Inflammatory macrophage treated with lipopolysaccharide for 4 hours (primary cell): ENCODE results near the gene PTGIR.

Experiments used
- DNase-seq: peaks from one replicate; pipeline ENCODE4 v3.0.0-alpha.2; 2020

Gene PTGIR

GRCh38 chr19:46598372-46598917 lies 26.4 kb downstream of the PTGIR start:
- DNase-seq = no peak

- no peak for DNase-seq
These were observed 28.9 kb downstream of the PTGIR start for GRCh38 chr19:46596008-46596407.

GRCh38 chr19:46591870-46592269 lies 33.0 kb downstream of the PTGIR start:
- DNase-seq = peak; percentile 40

- DNase-seq = no peak
These were observed 33.6 kb downstream of the PTGIR start for GRCh38 chr19:46591254-46591653.

GRCh38 chr19:46587861-46588260 lies 37.0 kb downstream of the PTGIR start:
- no peak for DNase-seq

GRCh38 chr19:46586294-46586693 lies 38.6 kb downstream of the PTGIR start:
- DNase-seq = no peak

GRCh38 chr19:46585539-46585938 lies 39.4 kb downstream of the PTGIR start:
- DNase-seq = no peak

- DNase-seq = no peak
These were observed 44.6 kb downstream of the PTGIR start for GRCh38 chr19:46580247-46580646.

- no peak for DNase-seq
These were observed 45.5 kb downstream of the PTGIR start for GRCh38 chr19:46579361-46579879.

GRCh38 chr19:46578450-46578849 lies 46.4 kb downstream of the PTGIR start:
- DNase-seq = no peak

GRCh38 chr19:46574533-46574932 lies 50.4 kb downstream of the PTGIR start:
- DNase-seq = peak; percentile 75

- peak; percentile 49 for DNase-seq
These were observed 51.0 kb downstream of the PTGIR start for GRCh38 chr19:46573679-46574498.

GRCh38 chr19:46571495-46571894 lies 53.4 kb downstream of the PTGIR start:
- peak; percentile 40 for DNase-seq
